DMS114 treated with DMSO at 0.1 percent for 48 hours (cell line): ENCODE data around the gene EHBP1.
"Not testable (repeated sequence)": the region's sequence is repeated elsewhere in the genome, so short reads cannot be mapped to it uniquely, and the experiment has no call there.

Source experiments
- DNase-seq: peaks from one replicate; lab custom pipeline; 2025; ENCODE audit not compliant: unreplicated experiment; lab: John Stamatoyannopoulos, UW

Gene EHBP1

DNA sequence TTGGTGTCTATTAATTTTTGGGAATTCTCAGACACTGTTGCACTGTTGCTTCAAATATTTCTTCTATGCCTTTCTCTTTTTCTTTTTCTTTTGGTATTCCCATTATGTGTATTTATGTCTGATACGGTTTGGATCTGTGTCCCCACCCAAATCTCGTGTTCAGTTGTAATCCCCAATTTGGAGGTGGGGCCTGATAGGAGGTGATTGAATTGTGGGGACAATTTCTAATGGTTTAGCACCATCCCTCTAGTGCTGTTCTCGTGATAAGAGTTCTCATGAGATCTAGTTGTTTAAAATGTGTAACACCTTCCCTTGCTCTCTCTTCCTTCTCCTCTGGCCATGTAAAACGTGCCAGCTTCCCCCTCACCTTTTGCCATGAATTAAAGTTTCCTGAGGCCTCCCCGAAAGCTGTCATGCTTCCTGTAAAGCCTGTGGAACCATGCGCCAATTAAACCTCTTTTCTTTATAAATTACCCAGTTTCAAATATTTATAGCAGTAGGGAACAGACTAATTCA lies 26.8 kb downstream of the EHBP1 start:
- no peak for DNase-seq

GRCh38 chr2:62733546-62733945 lies 28.0 kb downstream of the EHBP1 start:
- DNase-seq = no peak

DNA sequence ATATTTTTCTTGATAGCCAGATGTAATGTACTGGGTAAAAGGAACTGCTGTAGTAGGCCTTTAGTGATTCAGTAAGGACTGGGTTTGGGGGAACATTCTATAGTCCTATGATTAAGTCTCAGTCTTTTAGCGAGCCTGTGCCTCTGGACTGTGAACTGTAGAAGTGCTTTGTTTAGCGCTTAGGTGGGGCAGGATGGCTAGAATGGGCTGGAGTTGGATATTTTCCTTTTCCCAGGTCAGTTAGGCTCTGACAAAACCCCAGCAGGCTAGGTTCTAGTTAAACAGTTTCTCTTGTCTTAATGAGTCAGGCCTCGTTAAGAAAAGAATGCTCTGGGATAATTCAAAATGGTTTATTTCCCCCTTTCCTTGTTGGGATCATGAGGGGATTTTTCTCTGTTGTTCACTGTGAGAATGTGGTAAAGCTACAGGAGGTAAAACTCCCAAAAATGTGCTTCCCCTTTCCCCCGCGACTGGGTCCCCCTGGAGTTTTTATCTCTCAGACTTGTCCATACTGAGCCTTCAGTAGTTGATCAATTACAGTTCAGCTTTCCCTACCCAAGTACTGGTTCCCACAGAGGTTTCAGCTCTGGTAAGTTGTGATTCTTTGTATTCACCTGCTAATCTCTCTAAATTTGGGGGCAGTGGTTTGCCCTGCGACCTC lies 31.5 kb downstream of the EHBP1 start:
- DNase-seq = no peak

GRCh38 chr2:62738981-62739936 lies 33.7 kb downstream of the EHBP1 start:
- DNase-seq = no peak

- DNase-seq = no peak
Observed at GRCh38 chr2:62740221-62740620, 34.7 kb downstream of the EHBP1 start.

DNA sequence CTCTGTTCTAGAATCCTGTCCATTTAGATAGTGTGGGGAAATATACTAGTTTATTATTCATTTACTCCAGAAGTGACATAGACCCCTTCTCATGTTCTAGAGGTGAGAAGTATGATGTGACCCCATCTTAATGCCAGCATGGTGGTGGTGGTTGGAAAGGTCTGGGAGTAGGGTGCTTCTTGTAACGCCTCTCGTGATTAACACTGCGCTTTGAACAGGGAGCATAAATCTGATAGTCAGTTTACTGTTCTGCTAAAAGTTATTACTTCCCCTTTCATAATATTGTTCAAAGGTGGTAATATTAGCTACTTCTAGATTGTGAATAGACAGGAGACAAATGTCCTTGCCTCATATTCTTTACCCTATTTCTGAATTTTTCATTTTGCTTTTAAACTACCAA lies 35.6 kb downstream of the EHBP1 start:
- no peak for DNase-seq

DNA sequence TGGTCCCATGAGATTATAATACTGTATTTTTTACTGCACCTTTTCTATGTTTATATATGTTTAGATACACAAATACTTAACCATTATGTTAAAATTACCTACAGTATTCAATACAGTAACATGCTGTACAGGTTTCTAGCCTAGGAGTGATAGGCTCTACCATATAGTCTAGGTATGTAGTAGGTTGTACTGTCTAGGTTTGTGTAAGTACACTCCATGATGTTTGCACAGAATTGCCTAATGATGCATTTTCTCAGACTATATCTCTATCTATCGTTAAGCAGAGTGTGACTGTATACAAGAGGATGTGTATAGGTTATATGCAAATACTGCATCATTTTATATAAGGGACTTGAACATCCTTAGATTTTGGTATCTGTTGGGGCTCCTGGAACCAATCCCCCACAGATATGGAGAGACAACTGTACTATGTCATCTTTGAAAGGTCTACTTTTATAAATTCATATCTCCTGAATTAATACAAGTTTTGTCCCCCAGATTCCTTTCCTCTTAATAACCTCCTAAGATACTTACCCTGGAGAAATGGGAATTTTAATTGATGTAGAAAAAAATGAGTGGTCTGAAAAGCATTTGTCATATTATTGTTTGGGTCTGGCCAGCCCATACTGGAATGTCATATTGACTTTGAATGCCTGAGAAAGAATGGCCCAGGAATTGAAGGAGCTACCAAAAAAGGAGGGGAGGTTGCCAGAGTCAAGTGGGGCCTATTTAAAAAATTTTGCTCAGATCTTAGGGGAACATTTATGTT lies 36.6 kb downstream of the EHBP1 start:
- no peak for DNase-seq

GRCh38 chr2:62743506-62743905 lies 38.0 kb downstream of the EHBP1 start:
- no peak for DNase-seq

DNA sequence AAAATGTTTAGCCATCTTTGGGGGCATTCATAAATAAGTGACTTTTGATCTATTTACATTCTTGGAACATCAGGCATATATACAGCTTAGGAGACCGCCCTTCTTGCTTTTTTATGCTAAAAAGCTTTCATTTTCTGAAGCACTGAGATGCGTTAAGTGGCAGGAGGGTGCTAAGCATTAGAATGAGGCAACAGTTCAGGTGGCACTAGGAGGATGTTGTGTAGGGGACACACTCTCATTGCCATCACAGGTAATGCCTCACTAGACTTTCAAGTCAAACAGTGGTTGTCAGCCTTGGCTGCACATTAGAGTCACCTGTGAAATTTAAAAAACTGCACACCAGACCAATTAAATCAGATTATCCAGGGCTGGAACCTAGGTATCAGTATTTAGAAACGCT lies 39.1 kb downstream of the EHBP1 start:
- no peak for DNase-seq

- DNase-seq = no peak
Observed at GRCh38 chr2:62745891-62746481, 40.5 kb downstream of the EHBP1 start.

GRCh38 chr2:62747169-62747568 lies 41.7 kb downstream of the EHBP1 start:
- DNase-seq = no peak

DNA sequence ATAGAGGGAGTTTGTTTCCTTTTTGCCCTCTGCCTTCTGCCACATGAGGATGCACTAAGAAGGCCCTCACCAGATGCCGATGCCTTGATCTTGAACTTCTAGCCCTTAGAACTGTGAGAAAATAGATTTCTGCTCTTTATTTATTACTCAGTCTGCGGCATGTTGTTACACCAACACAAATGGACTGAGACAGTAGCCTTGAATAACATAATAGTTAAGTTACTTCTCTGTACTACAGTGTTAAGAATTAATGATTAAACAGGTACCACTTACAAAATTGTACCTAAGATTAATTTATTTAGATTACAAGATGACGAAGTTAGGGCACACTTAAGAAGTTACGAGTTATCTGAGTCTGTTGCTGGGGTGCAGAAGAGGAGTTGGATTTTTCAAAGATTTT lies 42.4 kb downstream of the EHBP1 start:
- no peak for DNase-seq

GRCh38 chr2:62749111-62749510 lies 43.6 kb downstream of the EHBP1 start:
- not testable (repeated sequence) for DNase-seq

GRCh38 chr2:62757029-62757428 lies 51.5 kb downstream of the EHBP1 start:
- DNase-seq = no peak

DNA sequence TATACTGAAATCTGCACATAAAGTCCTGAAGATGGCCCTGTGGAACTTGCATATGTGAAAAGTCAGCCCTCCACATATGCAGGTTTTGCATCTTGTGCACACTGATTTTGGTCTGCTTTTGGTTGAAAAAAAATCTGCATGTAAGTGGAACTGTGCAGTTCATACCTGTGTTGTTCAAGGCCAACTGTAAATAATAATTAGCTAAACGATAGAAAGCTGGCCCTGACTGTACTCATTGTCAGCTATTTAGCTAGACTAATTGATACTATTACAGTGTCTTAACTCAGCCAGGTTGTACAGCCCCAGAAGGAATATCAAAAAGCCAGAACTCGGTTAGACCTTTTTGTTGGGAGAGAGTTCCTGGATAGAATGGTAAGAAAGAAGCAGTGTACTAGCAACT lies 54.5 kb downstream of the EHBP1 start:
- no peak for DNase-seq

DNA sequence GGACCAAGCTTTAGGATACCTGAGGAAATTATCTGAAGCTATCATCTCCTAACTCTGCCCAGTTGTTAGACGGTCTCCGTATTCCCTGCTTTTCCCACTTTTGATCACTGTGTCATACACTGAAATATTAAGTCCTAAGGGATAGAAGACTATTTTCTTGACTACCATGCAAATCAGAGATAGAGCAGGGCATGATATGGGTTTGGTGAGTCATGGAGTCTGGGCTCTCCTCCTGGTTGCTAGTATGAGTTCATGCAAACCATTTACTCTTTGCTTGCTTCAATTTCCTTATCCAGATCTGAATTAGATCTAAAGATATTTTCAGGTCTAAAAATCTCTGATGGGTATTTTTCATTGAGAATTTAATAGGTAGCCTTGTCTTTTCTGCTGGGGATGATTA lies 55.0 kb downstream of the EHBP1 start:
- no peak for DNase-seq

- no peak for DNase-seq
Observed at GRCh38 chr2:62765619-62766376, 60.3 kb downstream of the EHBP1 start.

DNA sequence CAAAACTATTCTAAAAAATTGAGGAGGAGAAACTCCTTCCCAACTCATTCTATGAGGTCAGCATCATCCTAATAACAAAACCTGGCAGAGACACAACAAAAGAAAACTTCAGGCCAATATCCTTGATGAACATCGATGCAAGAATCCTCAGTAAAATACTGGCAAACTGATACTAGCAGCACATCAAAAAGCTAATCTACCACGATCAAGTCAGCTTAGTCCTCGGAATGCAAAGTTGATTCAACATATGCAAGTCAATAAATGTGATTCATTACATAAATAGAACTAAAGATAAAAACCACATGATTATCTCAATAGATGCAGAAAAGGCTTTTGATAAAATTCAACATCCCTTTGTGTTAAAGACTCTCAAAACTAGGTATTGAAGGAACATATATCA lies 63.1 kb downstream of the EHBP1 start:
- no peak for DNase-seq

DNA sequence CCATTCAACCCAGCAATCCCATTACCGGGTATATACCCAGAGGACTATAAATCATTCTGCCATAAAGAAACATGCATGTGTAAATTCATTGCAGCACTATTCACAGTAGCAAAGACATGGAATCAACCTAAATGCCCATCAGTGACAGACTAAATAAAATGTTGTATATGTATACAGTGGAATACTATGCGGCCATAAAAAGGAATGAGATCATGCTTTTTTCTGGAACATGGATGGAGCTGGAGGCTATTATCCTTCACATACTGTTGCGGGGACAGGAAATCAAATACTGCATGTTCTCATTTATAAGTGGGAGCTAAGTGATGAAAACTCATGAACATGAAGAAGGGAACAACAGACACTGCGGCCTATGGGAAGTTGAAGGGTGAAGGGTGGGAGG lies 65.1 kb downstream of the EHBP1 start:
- DNase-seq = no peak
